Natural killer cell (primary cell): ENCODE measurements around the gene GPM6B. TPM values are rescaled to one million over a fixed set of nuclear protein-coding genes. Genes with fewer than 3 reads are reported as not detected.
"Not testable (repeated sequence)": the region's sequence is repeated elsewhere in the genome, so short reads cannot be mapped to it uniquely, and the experiment has no call there.

ENCODE experiments used
- ATAC-seq, 3 donors: fragments of 150-1000 bp in 2 of 3; fragments of 200-7000 bp in 1 of 3; cut with Tn5 transposase; 1 replicate in 1 of 3; 2 replicates in 2 of 3; pipeline ENCODE4 v1.10.0; 2021; ENCODE audit warnings: mild to moderate bottlenecking in 2 of 3, moderate library complexity in 2 of 3
- DNase-seq, 2 donors: peaks; one replicate each; pipeline versions ENCODE4 v3.0.0 to v3.0.0-alpha.2; 2013 to 2021; ENCODE audit warnings: mixed read lengths in 1 of 2
- H3K27ac ChIP-seq: one replicate; pipeline ENCODE4 v1.5.1; 2013; ENCODE audit warnings: mild to moderate bottlenecking, low read length
- H3K27me3 ChIP-seq: one replicate; pipeline ENCODE4 v1.6.1; 2013; ENCODE audit warnings: low read length; ENCODE audit not compliant: control insufficient read depth, insufficient read depth
- H3K36me3 ChIP-seq: one replicate; pipeline ENCODE4 v1.6.1; 2013; ENCODE audit warnings: low read length; ENCODE audit not compliant: control insufficient read depth, insufficient read depth
- H3K4me1 ChIP-seq: one replicate; pipeline ENCODE4 v1.6.1; 2013; ENCODE audit warnings: low read length; ENCODE audit not compliant: control insufficient read depth, insufficient read depth
- H3K4me3 ChIP-seq: one replicate; pipeline ENCODE4 v1.5.1; 2013; ENCODE audit warnings: low read length
- H3K9me3 ChIP-seq: one replicate; pipeline ENCODE4 v1.6.1; 2013; ENCODE audit warnings: low read length; ENCODE audit not compliant: control insufficient read depth, insufficient read depth
- H3K27ac Mint-ChIP-seq, 2 donors: one replicate each; pipeline ENCODE4 v1.8.0; 2022; ENCODE audit warnings: mild to moderate bottlenecking in 2 of 2, mixed read lengths in 2 of 2, moderate library complexity in 1 of 2
- H3K27me3 Mint-ChIP-seq, 2 donors: one replicate each; pipeline ENCODE4 v1.8.0; 2022; ENCODE audit warnings: low read depth in 2 of 2, mixed read lengths in 2 of 2
- H3K36me3 Mint-ChIP-seq: one replicate; pipeline ENCODE4 v1.8.0; 2022; ENCODE audit warnings: mixed read lengths
- H3K4me1 Mint-ChIP-seq, 2 donors: one replicate each; pipeline ENCODE4 v1.8.0; 2022; ENCODE audit warnings: mixed read lengths in 2 of 2
- H3K4me3 Mint-ChIP-seq: one replicate; pipeline ENCODE4 v1.8.0; 2022; ENCODE audit warnings: mild to moderate bottlenecking, moderate library complexity, mixed read lengths
- H3K9me3 Mint-ChIP-seq, 2 donors: one replicate each; pipeline ENCODE4 v1.8.0; 2022; ENCODE audit warnings: mixed read lengths in 2 of 2
- CTCF ChIP-seq: fragments of 200-600 bp; IDR thresholded peaks from one replicate; pipeline ENCODE4 v1.8.0; 2022; ENCODE audit warnings: antibody characterized with exemption
- WGBS: methylation state at CpG from one replicate; pipeline ENCODE4 v1.1.7; 2013; ENCODE audit warnings: missing lambda C conversion rate; ENCODE audit not compliant: insufficient coverage; 5-methylcytosine and 5-hydroxymethylcytosine counted together
- intact Hi-C: fragments of 100-400 bp; cut with micrococcal nuclease; formaldehyde crosslinking; loops from one replicate; pipeline ENCODE4 v1.14.2; 2022
- total RNA-seq, 4 donors: library from RNA; stranded (reverse); fragments of 120-200 nt in 1 of 4; gene quantifications; one replicate each; pipeline versions ENCODE4 v1.2.3 to v1.2.4, GENCODE V29; 2013 to 2022

The GPM6B gene
- total RNA-seq, 3 donors from 2014 or later (not counting 1 experiment from before 2014, with no cell fraction given), result not detected

GRCh38 chrX:13734278-13735172, 82.4 kb downstream of the GPM6B start, which contains the start of the genes OFD1 and TRAPPC2:
Gene OFD1, plus strand, starts transcription at chrX:13734748. Its CDS starts 324 bp downstream, at chrX:13735072.
Gene TRAPPC2, minus strand, starts transcription at chrX:13734620. Its CDS starts 14,657 bp downstream, at chrX:13719963.
- peaks cover 37 to 61% of the 10 kb centered on the region in 2 donors for H3K4me1 Mint-ChIP-seq
- Histone ChIP-seq H3K9me3 (no peaks in the 10 kb centered on the region), H3K27me3 (no peaks in the 10 kb centered on the region), H3K4me3 (peak within 1 kb of the TSS; percentile 96), H3K27ac (peak within 1 kb of the TSS; percentile 86), H3K4me1 (peaks cover 14% of the 10 kb centered on the region), H3K36me3 (peaks cover 3% of the 10 kb centered on the region)
- TF ChIP-seq CTCF, result no peak
- H3K4me3 Mint-ChIP-seq, result peak within 1 kb of the TSS; percentile 99
- peak; percentile 90 to 98 (median 92) for ATAC-seq
- peak; percentile 83 to 95 for DNase-seq
- under 1% methylated on average over 71 of the region's 75 CpGs for WGBS
- H3K9me3 Mint-ChIP-seq, result no peaks in the 10 kb centered on the region
- no peaks in the 10 kb centered on the region for H3K27me3 Mint-ChIP-seq
- peaks cover 5% of the 10 kb centered on the region for H3K36me3 Mint-ChIP-seq
- peak within 1 kb of the TSS; percentile 87 to 98 for H3K27ac Mint-ChIP-seq
- intact Hi-C loops, result loop anchor here (1.0 kb wide), 2 partner anchors 18 to 45 kb away; partner anchors contain the start of gene RAB9A

GRCh38 chrX:13733506-13733905, 83.4 kb downstream of the GPM6B start:
- no peak for TF ChIP-seq CTCF
- ATAC-seq (no peak), DNase-seq (no peak)
- Histone ChIP-seq H3K27me3 (no peaks in the 10 kb centered on the region), H3K9me3 (no peaks in the 10 kb centered on the region), H3K4me1 (peaks cover 14% of the 10 kb centered on the region), H3K27ac (peak overlapping the region; percentile 86), H3K36me3 (no peaks in the 10 kb centered on the region), H3K4me3 (peak overlapping the region; percentile 96)
- H3K27ac Mint-ChIP-seq, result peak overlapping the region; percentile 87 to 98
- intact Hi-C loops, result no loop called here
- H3K9me3 Mint-ChIP-seq, result no peaks in the 10 kb centered on the region
- no peaks in the 10 kb centered on the region for H3K27me3 Mint-ChIP-seq
- peak overlapping the region; percentile 99 for H3K4me3 Mint-ChIP-seq
- WGBS, result 14% methylated on average over 4 of the region's 4 CpGs
- H3K36me3 Mint-ChIP-seq, result peaks cover 5% of the 10 kb centered on the region
- peaks cover 41 to 64% of the 10 kb centered on the region in 2 donors for H3K4me1 Mint-ChIP-seq

DNA sequence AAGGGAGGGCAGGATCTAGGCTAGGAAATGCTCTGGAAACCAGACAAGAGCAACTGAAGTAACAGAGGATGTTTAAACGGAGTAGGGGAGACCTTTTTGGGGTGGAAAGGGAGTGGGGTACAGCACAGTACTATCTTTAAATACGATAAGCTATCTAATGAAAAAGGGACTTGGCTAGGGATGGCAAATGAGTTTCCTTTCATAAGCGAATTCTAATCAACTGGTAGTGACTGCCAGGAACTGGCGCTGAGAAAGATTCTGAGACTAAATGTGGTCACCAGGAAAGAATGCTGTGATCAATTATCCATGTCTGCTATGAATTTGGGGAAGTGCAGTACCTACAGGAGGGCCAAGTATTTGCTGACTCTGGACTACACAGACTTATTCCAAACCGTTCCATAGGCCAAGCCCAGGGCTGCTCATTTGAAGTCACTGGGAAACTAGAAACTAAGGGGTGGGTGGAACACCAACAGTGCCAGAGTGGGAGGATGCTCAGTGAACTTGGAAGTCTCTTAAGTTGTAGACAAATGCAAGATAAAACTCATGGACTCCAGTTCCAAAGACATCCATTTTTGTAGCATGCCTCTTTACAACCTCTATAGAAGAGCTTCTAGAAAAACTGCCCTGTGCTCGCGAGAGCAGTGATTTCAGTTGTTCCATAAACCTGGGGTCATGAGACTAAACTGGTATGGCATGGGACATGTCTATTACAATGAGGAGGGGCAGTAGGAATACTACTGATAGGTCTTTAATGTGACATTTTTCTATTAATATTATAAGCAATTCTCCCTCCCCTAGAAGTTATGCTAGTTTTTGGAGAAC, 84.4 kb downstream of the GPM6B start:
- Histone ChIP-seq H3K36me3 (no peaks in the 10 kb centered on the region), H3K4me3 (no peak overlapping the region), H3K27me3 (no peaks in the 10 kb centered on the region), H3K9me3 (no peaks in the 10 kb centered on the region), H3K27ac (peak overlapping the region; percentile 86), H3K4me1 (peaks cover 11% of the 10 kb centered on the region)
- Mint-ChIP-seq H3K4me3 (peak overlapping the region; percentile 49), H3K27ac (peak overlapping the region; percentile 87 to 98), H3K9me3 (no peaks in the 10 kb centered on the region), H3K36me3 (peaks cover 5% of the 10 kb centered on the region), H3K27me3 (no peaks in the 10 kb centered on the region), H3K4me1 (peaks cover 46 to 73% of the 10 kb centered on the region in 2 donors)
- no peak for TF ChIP-seq CTCF
- intact Hi-C loops, result no loop called here
- DNase-seq, result no peak
- ATAC-seq, result no peak
- 72% methylated on average over 4 of the region's 7 CpGs for WGBS

GRCh38 chrX:13730523-13730922, 86.4 kb downstream of the GPM6B start:
- H3K36me3 Mint-ChIP-seq, result not testable (repeated sequence)
- H3K27ac Mint-ChIP-seq, result peak overlapping the region; percentile 44 to 53

DNA sequence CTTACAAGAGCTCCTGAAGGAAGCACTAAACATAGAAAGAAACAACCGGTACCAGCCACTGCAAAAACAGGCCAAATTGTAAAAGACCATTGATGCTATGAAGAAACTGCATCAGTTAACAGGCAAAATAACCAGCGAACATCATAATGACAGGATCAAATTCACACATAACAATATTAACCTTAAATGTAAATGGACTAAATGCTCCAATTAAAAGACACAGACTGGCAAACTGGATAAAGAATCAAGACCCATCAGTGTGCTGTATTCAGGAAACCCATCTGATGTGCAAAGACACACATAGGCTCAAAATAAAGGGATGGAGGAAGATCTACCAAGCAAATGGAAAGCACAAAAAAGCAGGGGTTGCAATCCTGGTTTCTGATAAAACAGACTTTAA, 90.3 kb downstream of the GPM6B start:
- intact Hi-C loops, H3K27ac ChIP-seq, H3K9me3 Mint-ChIP-seq, H3K4me3 Mint-ChIP-seq, H3K27me3 ChIP-seq, DNase-seq, H3K4me3 ChIP-seq, H3K9me3 ChIP-seq, H3K36me3 Mint-ChIP-seq, H3K27me3 Mint-ChIP-seq, ATAC-seq, H3K36me3 ChIP-seq: not testable (repeated sequence)
- WGBS, result 56% methylated on average over 1 of the region's 2 CpGs
- H3K27ac Mint-ChIP-seq, result peak overlapping the region; percentile 77 to 90
- H3K4me1 Mint-ChIP-seq, result peaks cover 64 to 69% of the 10 kb centered on the region in 2 donors
- H3K4me1 ChIP-seq, result peaks cover 28% of the 10 kb centered on the region

More at GRCh38 chrX:13730523-13730922, 86.4 kb downstream of the GPM6B start:
- H3K4me3 Mint-ChIP-seq, ATAC-seq, DNase-seq, H3K36me3 ChIP-seq, H3K27me3 Mint-ChIP-seq, H3K4me1 ChIP-seq, H3K27ac ChIP-seq, H3K9me3 Mint-ChIP-seq, H3K27me3 ChIP-seq, H3K9me3 ChIP-seq, intact Hi-C loops, H3K4me3 ChIP-seq: not testable (repeated sequence)
- H3K4me1 Mint-ChIP-seq, result peaks cover 65 to 80% of the 10 kb centered on the region in 2 donors
- WGBS, result no CpG with 5 or more reads among the region's 1 CpG
